Stimulated activated CD8-positive, alpha-beta memory T cell treated with anti-CD3 and anti-CD28 coated beads, Interleukin-15, amount 100 ng/mL, for 24 hours (primary cell): ENCODE measurements around the gene CDC42SE2.
"Not testable (repeated sequence)": the region's sequence is repeated elsewhere in the genome, so short reads cannot be mapped to it uniquely, and the experiment has no call there.

Experiments used
- DNase-seq: peaks from one replicate; pipeline ENCODE4 v3.0.0-alpha.2; 2020; ENCODE audit warnings: low read depth

CDC42SE2 gene

DNA sequence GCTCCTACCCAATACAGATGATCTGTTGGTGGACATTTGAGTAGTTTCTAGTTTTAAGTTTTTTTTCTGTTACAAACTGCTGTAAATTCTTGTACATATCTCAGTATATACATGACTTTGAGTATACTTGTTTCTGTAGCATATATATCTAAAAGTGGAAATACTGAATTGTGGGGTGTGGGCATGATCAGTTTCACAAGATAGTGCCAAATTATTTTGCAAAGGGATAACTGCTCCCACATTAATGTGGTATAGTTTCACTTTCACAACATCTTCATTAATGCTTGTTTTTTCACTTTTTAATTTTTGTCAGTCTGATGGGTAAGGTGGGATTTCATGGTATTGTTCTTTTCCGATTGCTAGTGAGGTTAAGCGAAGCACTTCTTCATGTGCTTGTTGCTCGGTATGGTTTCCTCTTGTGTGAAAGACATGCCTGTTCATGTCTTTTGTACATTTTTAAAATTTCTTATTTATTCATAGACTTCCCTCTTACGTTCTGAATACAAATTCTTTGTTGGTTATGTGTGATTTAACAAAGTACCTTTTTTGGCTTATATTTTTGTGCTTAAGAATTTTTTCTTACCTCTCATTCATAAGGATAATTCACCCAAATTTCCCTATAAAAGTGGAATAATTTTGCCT, 103.5 kb downstream of the CDC42SE2 start:
- no peak for DNase-seq

DNA sequence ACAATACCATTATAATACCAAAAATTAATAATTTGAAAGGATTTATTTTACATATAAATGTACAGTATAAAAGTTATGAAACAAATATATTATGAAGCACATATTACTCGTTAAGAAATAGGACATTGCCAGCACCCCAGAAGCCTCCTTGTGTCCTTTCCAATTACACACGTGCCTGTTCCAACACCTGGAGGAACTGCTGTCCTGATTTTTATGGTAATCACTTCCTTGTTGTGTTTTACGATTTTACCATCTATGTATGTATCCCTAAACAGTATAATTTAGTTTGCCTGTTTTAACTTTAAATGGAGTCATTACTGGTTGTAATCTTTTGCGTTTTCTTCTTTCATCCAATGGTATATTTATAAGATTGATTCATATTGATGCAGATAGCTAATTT, 105.0 kb downstream of the CDC42SE2 start:
- no peak for DNase-seq

DNA sequence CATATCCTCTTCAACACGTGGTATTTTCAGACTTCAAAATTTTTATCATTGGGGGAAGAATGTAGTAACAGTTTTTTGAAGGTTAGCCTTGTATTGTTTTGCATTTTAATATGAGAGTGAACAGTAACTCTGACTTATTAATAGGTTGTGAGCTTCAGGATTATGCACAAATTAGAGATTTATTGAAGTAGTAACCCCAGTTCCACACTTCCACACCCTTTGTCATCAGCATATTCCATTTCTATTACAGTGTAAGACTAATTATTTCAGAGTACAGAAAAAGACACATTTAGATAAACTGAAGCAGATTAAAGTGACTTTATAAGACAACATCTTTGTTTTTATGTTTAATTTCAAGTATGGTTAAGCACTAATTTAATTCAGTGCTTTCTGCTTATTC, 105.7 kb downstream of the CDC42SE2 start:
- no peak for DNase-seq

DNA sequence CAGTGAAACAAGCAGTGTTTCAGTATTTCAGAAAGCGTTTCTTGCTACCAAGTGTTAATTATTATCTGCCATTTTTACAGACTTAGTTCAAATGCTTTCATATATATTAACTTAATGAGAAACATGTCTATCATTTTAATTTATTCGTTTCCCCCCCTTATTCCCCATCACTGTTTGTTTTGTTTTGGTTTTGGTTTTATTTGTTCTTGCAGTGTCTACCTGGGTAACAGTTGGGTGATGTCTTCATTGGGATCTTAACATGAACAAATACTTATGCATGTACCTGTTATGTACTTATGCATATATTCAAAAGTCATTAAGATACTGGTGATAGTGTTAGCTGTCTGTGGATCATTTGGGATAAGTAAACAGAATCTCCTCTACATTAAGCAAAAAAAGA, 108.0 kb downstream of the CDC42SE2 start:
- no peak for DNase-seq

DNA sequence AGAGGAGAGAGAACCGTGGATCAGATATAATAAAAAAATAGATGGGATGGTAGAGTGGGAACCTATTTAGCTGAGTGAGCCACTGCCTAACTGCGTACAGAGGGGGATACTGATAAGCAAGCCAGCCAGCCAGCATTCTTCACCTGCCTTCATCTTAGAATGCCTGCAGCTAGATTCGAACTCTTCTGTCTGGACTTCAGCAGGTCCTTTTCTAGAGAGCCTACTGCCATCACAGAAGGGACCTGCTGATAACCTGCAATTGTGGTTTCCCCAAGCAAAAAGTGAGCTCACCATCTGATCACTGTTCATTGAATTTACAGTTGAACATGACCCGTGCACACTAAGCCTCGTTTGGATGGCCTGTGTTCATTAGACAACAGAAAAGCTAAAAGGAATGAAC, 109.4 kb downstream of the CDC42SE2 start:
- DNase-seq, result no peak

DNA sequence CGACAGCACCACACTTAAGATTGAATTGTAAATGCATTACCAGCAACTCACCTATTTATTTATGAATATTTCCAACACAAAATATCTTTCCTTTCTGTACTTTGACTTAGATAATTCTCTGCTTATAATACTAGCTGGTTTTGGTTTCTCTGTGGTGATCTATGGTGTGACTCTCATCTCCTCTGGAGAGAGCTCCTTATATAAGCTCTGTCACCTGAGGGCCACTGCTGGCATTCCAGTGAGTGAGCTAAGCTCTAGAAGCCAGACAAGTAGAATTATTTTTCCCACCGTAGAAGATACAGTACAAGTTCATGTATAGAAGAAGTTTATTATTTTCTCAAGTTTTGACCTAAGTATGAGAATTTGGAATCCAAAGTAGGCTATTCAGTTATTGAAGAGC, 111.5 kb downstream of the CDC42SE2 start:
- DNase-seq, result no peak

DNA sequence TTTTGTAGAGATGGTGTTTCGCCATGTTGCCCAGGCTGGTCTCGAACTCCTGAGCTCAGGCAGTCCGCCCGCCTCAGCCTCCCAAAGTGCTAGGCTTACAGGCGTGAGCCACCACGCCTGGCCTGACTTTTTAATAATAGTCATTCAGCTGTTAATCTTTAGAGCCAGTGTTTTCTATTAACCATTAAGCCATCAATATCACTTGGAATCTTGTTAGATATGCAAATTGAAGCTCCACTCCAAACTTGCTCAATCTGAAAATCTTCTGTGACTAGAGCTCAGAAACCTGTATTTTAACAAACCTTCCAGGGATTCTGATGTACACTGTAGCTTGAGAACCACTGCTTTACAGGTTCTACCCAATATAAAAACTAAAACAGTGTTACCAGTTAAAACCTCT, 113.5 kb downstream of the CDC42SE2 start:
- no peak for DNase-seq

DNA sequence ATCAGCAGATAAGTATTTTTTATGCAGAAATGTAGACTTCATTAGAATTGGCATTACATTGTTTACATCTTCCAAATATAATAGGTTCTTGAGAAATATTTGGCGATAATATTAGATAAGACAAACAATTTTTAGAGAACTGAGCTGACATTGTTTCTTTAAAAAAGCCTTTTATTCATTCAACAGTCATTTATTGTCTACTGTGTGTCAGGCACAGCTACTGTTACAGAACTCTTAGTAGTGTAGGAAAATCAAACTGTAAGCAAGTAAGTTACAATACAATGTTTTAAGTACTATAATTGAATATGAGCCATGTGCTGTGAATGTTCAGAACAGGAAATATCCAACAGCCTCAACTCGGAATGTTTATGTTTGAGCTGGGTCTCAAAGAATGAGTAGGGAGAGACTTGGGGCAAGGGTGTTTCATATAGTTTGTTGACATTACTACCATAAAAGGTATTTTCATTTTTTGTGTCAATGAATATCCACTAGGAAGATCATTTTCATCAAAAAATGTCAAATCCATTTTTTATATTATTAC, 114.0 kb downstream of the CDC42SE2 start:
- DNase-seq, result no peak

DNA sequence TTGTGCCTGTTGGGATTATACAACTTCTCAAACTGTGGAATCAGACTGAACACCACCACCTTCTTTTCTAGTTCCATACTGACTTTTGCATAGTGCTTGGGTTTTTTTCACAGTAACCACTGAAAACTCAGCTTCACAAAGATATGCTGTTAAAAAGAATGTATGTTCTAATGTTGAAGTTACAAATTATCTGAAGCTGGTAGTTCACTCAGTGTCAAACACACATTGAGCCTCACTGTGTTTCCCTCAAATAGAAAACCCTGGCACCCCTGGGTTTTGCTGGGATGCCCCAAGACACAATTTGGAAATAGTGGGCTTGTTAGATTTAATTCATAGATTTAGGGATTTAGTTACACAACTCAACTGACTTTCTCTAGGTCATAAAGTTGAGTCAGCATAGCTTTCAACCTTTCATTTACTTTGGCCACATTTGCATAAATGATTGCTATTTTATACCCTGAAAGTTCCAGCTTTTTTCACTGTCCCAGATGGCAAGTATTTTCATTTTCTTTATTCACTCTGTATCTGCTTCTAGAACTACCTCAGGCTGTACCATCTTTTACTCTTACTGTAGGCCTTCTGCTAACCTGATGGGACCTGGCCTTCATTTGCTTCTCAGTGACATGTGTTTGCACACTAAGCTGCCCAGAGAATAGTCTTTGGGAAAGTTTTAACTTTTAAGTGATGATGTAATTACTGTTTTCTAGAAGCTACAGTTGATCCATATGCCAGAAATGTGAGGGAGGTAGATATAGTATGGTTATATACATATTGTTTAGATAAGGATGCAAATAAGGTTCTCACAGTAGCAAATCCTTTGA, 115.1 kb downstream of the CDC42SE2 start:
- DNase-seq, result no peak

DNA sequence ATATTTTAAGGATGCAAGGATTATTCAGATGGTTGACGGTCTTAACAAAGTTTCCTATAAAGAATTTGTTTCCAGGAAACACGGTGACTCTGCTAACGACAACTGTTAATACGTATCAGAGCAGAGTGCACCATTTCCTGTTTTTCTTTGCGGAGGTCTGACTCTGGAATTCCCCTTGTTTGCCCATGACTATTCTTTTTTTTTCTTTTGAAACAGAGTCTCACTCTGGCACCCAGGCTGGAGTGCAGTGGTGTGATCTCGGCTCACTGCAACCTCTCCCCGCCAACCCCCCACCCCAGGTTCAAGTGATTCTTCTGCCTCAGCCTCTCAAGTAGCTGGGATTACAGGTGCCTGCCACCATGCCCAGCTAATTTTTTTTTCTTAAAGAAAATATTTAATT, 115.9 kb downstream of the CDC42SE2 start:
- DNase-seq, result no peak

DNA sequence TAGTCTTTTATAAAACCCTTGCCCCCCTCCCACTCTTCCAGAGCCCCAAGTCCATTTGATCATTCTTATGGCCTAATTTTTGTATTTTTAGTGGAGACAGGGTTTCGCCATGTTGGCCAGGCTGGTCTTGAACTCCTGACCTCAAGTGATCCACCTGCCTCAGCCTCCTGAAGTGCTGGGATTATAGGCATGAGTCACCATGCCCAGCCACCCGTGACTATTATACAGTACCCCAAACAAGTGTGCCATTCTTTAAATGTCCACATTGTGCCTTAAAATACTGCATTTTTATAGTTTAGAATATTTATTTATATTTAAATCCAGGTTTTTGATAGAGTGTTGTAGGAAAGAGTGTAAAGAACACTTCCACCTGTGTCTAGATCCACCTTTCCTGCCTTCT, 116.4 kb downstream of the CDC42SE2 start:
- not testable (repeated sequence) for DNase-seq

DNA sequence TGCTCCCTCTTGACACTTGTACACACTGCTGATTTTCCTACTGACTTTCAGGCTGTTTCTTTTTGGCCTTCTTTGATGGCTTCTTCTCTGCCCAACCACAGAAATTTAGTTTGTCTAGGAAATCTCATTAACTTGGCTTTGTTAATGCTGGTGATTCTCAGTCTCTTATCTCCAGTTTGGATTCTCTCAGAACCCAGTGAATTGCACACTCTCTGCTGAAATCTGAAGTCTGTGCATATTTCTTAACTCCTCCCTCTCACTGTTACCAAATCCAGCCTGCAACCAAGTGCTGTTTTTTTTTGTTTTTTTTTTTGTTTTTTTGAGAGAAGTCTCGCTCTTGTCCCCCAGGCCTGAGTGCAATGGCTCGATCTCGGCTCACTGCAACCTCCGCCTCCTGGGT, 117.2 kb downstream of the CDC42SE2 start:
- DNase-seq, result no peak

DNA sequence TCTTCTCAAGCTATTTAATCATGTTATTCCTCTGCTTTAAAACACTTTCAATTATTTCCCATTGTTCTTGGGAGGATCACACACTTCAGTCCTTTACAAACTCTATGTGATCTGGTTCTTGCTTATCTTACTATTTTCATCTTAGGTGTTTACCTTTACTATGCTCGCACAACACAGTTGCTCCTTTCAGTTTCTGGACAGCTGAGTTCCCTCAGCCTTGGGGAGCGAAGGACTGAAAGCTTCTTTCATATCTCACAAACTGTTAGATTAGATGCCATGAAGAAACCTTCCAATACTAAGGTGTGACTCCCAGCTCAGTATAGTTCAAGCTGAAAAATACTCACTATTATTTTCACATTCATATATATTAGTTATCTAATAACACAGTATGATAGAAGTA, 117.9 kb downstream of the CDC42SE2 start:
- no peak for DNase-seq

DNA sequence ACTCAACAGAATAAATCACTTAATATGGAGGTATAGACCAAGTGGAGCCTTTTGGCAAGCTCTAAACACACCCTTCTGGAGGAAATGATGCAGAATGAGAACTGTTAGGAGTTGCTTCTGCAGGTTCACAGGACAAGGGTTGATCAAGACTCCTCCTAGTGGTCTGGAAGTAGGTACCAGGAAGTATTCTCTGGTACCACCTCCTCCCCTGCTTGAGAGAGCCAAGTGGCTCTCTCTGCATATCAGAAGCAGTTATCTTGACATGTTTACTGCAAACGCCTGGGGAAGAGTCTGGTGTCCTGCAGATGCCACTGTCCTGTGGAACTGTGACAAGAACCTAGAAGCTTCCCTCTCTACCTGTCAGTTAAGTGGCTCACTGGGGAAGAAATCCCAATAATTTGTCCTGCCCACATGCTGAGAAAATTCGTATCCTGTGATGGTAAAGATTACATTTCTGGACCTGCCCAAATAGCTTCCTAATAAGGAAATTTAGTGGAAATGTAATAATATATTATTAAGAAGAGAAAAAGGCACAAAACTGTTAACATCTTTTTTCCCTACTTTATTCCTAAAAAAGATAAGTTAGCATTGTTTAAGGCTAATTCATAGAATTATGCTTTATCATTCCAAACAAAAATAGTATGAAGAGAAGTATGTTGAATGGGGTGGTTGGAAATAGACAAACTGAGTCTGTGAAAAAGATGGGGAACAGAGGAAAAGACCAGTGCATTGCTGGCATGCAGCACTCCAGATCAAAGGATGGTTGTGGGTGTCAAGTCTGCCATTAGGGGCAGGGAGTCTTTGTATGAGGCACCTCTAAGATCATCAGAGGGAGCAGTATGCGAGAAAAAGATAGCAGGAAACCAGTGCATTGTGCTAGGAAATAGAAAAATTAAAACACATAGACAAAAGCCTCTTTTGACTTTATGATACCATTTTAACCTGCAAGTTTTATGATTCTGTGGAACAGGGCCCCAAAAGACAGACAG, 118.8 kb downstream of the CDC42SE2 start:
- no peak for DNase-seq

DNA sequence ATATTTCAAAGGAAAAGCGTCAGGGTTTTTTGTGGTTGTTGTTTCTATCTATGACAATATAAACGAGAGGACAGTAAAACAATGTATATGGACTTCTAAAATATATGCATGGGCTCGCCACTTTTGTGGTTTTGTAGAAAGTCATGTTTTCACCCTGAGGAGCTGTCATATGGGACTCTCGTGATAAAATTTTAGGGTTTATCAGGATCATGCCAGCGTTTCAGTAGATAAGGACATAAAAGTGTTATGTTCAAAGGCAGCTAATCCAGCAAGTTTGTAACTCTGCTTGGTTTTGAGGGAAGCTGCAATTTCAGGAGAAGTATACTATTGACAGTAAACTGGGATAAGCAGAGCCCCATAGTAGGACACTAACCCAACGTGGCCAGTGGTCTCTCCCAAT, 120.3 kb downstream of the CDC42SE2 start:
- no peak for DNase-seq

DNA sequence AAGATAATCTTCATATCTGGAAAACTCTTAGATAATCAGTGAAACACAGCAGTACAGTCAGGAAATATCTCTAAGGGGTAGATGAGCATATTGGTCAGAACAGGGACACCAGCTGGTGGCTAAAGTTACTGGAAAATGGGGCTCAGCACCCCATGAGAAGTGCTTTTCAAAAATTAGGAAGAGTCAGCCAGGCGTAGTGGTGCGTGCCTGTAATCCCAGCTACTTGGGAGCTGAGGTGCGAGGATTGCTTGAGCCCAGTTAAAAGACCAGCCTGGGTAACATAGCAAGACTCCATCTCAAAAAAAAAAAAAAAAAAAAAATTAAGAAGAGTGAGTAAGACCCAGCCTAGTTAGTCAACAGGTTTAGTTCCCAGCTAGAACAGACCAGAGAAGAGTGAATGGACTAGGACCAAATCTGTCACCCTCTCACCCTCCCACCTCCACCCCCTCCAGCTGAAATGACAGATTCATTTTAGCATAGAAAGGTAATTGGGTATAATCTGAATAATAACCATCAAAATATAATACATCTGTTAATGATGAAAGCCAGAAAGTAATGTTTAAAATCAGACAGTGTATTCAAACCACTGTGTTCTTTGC, 120.9 kb downstream of the CDC42SE2 start:
- no peak for DNase-seq

DNA sequence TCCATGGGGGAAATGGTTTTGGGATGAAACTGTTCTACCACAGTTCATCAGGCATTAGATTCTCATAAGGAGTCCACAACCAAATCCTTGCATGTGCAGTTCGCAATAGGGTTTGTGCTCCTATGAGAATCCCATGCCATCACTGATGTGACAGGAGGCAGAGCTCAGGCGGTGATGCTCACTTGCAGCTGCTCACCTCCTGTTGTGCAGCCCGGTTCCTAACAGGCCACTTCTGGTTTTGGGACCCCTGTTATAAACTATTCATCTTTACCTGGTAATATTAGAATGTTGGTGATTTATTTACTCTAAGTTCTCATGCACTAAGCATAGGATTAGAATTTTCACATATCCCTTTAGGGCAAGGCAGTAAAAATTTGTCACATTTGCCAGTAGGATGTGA, 122.3 kb downstream of the CDC42SE2 start:
- no peak for DNase-seq

DNA sequence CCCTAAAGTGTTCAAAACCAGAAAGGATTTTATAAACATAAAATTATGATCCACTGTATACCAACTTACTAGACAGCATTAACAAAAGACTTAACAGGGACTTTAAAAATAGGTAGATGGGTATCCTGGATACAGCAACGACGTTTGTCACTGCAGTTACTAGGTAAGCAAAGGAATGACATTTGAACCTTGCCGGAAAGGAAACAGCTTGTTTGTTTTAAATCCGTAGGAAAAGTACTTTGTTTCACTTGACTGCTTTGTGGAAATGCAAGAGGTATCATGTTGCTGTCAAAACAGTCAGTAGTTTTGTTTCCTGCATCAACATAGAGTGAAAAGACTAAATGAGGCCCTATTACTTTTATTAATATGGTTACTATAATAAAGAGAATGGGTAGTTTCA, 122.9 kb downstream of the CDC42SE2 start:
- DNase-seq, result no peak

DNA sequence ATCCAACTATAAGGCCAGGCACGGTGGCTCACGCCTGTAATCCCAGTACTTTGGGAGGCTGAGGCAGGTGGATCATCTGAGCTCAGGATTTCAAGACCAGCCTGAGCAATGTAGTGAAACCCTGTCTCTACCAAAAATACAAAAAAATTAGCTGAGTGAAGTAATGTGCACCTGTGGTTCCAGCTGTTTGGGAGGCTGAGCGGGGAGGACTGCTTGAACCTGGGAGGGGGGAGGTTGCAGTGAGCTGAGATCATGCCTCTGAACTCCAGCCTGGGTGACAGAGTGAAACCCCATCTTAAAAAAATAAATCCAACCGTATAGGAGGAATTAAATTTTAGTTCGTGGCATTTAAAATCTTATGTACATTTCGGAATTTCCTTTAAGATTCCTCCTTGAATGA, 123.4 kb downstream of the CDC42SE2 start:
- DNase-seq, result no peak

DNA sequence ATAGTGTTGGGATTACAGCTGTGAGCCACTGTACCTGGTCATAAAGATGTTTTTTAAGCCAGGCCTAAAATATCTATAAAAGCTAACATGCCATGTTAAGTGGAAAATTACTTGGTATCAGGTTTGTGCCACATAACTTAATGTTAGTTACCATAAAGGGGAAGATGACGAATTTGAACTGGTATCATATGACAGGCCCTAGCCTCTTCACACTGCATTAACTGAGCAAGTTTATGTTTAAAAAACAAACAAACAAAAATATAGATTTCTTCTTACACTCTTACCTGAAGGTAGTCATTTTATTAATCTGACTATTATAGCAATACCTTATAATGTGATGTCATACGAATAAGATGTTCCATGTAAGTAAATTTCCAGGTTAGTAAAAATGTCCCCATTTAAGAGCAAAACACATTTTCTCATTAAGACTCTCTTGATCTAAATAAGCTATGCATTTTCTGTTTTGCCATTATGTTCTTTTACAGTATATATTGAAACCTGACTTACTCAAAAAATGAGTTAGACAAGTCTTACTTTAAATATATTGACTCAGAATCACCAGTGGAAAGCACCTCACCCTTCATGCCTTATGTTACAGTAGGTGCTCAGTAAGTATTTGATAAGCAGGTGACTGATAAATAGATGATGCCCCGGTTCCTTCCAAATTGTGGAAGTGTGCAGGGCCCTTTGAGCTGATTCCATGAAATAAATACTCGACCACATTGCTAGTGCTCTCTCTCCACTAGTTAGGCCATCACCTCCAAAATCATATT, 125.4 kb downstream of the CDC42SE2 start:
- no peak for DNase-seq

DNA sequence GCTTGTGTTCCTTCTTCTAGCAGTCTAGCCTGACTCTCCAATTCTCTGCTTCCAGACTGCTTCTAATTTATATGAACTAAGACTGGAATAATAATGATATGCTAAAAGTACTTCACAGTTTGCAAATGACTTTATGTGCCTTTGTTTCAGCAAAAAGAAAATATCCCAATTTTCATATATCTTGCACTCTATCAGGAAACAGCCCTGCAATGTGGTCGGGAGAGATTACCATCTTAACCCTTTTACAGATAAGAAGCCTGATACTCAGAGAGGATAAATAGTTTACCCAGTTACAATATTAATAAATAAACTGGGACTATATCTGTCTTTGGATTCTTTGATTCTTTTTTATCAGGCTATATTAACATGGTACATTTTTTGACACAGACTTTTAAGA, 126.0 kb downstream of the CDC42SE2 start:
- DNase-seq, result no peak
